Kidney (tissue), 14 donors: ENCODE results near the gene LSM3. TPM values are rescaled to one million over a fixed set of nuclear protein-coding genes. Genes with fewer than 3 reads are reported as not detected.

Experiments used
- DNase-seq, 5 donors: peaks; one replicate each; pipeline ENCODE4 v3.0.0-alpha.2; 2013 to 2020
- FAIRE-seq: peaks from 2 replicates; lab custom pipeline; 2012; peaks lifted over from hg19 to GRCh38; lab: Jason Lieb, UNC
- H3K27ac ChIP-seq, 2 donors: one replicate each; pipeline ENCODE4 v1.7.0; 2013; ENCODE audit warnings: low read depth in 2 of 2, low read length in 2 of 2, inconsistent platforms in 1 of 2
- H3K27me3 ChIP-seq: one replicate; pipeline ENCODE4 v1.7.1; 2013; ENCODE audit warnings: low read length, inconsistent platforms; ENCODE audit not compliant: control insufficient read depth, insufficient read depth
- H3K36me3 ChIP-seq, 3 donors: one replicate each; pipeline versions ENCODE4 v1.7.0 to v1.7.1; 2013; ENCODE audit warnings: low read length in 3 of 3, control low read depth in 1 of 3, inconsistent platforms in 1 of 3; ENCODE audit not compliant: insufficient read depth in 3 of 3, control insufficient read depth in 2 of 3
- H3K4me1 ChIP-seq, 3 donors: one replicate each; pipeline versions ENCODE4 v1.7.0 to v1.7.1; 2013; ENCODE audit warnings: low read length in 3 of 3, inconsistent platforms in 1 of 3, low read depth in 1 of 3; ENCODE audit not compliant: control insufficient read depth in 2 of 3, insufficient read depth in 2 of 3
- H3K4me3 ChIP-seq, 3 donors: one replicate each; pipeline versions ENCODE4 v1.7.0 to v1.8.1; 2013; ENCODE audit warnings: low read length in 3 of 3, control low read depth in 1 of 3, inconsistent platforms in 1 of 3
- H3K9ac ChIP-seq, 3 donors: one replicate each; pipeline versions ENCODE4 v1.7.0 to v1.7.1; 2013; ENCODE audit warnings: low read length in 3 of 3, control low read depth in 1 of 3, inconsistent platforms in 1 of 3
- H3K9me3 ChIP-seq, 3 donors: one replicate each; pipeline versions ENCODE4 v1.7.0 to v1.7.1; 2013; ENCODE audit warnings: low read length in 3 of 3, control low read depth in 1 of 3, inconsistent platforms in 1 of 3; ENCODE audit not compliant: control insufficient read depth in 2 of 3, insufficient read depth in 1 of 3
- intact Hi-C: fragments of 100-400 bp; cut with DNase I; formaldehyde crosslinking; loops from one replicate; pipeline ENCODE4 v1.11.1; 2022
- polyA plus RNA-seq: library from polyadenylated mRNA; stranded (reverse); fragments of 350-450 nt; fragmentation: Illumina TruSeq; extraction: RNeasy Lipid Tissue Mini Kit (QIAGEN cat#74804); gene quantifications from one replicate; pipeline ENCODE4 v1.2.3, GENCODE V29; 2014; ENCODE audit warnings: low read depth, low replicate concordance; ENCODE audit not compliant: insufficient read depth
- total RNA-seq: library from RNA; stranded (reverse); fragmentation: NEBNext Ultra II Directional; extraction: Animal tissue kit (Norgen Biotek cat#: 25700); gene quantifications from one replicate; pipeline ENCODE4 v1.2.1, GENCODE V29; 2021
- TF ChIP-seq, protein P1 (sequence below): IDR thresholded peaks from 3 replicates; pipeline ENCODE4 v1.5.1; 2012; ENCODE audit warnings: mild to moderate bottlenecking, moderate library complexity, borderline replicate concordance; ENCODE audit not compliant: insufficient read depth; ENCODE audit errors: extremely low read depth
- donor health status: control.
- donor health status: control.
- donor health status: control.
- donor health status: control.
- donor health status: control.
- donor health status: DM: yes; HTN: yes; CAD: no.
- donor health status: Normal renal cell carcinoma (clear cell type).

The LSM3 gene
- total and polyA plus RNA-seq, 2 donors from 2014 or later: 11.9 to 30.2 TPM

DNA sequence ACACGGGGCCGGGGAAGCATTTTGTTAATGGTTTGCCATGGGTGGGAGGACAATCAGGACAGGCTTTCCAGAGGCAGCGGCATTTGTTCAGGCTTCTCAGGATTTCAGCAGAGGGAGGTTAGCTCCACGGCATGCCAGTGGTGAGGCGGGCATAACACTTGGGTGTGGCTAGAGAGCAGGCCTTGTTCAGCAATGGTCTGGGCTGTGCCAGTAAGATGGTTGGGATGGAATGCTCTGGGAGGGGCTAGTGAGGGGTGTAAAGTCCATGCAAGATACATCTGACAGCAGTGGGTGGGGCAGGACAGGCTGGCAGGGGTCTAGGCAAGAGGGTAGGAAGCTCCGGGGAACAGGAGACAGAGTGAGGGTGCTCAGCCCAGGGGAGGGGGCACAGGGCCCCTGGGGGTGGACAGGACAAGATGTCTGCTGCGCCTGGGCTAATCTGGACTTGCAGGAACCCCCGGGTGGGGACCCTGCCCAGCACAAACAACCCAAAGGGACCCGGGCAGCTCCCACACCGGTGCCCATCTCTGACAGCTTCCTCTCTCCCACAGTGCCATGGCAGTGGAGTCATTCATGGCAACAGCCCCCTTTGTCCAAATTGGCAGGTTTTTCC, 45.3 kb upstream of the LSM3 start:
- TF ChIP-seq, protein P1, sequence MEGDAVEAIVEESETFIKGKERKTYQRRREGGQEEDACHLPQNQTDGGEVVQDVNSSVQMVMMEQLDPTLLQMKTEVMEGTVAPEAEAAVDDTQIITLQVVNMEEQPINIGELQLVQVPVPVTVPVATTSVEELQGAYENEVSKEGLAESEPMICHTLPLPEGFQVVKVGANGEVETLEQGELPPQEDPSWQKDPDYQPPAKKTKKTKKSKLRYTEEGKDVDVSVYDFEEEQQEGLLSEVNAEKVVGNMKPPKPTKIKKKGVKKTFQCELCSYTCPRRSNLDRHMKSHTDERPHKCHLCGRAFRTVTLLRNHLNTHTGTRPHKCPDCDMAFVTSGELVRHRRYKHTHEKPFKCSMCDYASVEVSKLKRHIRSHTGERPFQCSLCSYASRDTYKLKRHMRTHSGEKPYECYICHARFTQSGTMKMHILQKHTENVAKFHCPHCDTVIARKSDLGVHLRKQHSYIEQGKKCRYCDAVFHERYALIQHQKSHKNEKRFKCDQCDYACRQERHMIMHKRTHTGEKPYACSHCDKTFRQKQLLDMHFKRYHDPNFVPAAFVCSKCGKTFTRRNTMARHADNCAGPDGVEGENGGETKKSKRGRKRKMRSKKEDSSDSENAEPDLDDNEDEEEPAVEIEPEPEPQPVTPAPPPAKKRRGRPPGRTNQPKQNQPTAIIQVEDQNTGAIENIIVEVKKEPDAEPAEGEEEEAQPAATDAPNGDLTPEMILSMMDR: no peak
- H3K36me3 ChIP-seq: peaks cover 14 to 54% (median 37%) of the 10 kb centered on the region in 3 donors
- FAIRE-seq (no peak), DNase-seq (peak in 1 of 5 donors; percentile 69)
- peaks cover 0 to 2% (median 1%) of the 10 kb centered on the region in 3 donors for H3K4me1 ChIP-seq
- no peaks in the 10 kb centered on the region for H3K27me3 ChIP-seq
- no peak overlapping the region for H3K9ac ChIP-seq
- no peaks in the 10 kb centered on the region for H3K9me3 ChIP-seq
- intact Hi-C loops: no loop called here
- no peak overlapping the region for H3K4me3 ChIP-seq
- no peak overlapping the region for H3K27ac ChIP-seq

DNA sequence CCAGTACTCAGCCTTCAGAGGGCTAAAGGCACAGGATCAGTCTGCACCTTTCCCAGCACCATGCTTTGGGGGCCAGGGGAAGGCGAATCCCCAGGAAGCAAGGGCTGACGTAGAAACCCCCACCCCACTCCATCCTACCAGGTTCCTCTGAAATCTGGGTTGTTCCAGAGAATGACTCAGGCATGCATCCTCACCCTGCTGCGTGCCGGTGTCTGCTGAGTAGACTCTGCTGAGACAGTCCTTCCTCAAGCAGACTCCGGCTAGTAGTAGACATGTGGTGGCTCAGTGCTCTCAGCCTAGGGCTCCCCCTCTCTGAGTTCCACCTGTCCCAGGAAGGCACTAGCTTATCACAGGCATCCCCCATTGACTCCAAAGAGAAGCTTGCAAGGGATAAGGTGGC, 44.7 kb upstream of the LSM3 start:
- no peak overlapping the region for H3K27ac ChIP-seq
- no peak overlapping the region for H3K9ac ChIP-seq
- TF ChIP-seq, protein P1: no peak
- no peaks in the 10 kb centered on the region for H3K9me3 ChIP-seq
- H3K4me1 ChIP-seq: peaks cover 0 to 4% (median 2%) of the 10 kb centered on the region in 3 donors
- peaks cover 14 to 54% (median 37%) of the 10 kb centered on the region in 3 donors for H3K36me3 ChIP-seq
- intact Hi-C loops: no loop called here
- DNase-seq: no peak
- no peak overlapping the region for H3K4me3 ChIP-seq
- no peaks in the 10 kb centered on the region for H3K27me3 ChIP-seq
- no peak for FAIRE-seq

DNA sequence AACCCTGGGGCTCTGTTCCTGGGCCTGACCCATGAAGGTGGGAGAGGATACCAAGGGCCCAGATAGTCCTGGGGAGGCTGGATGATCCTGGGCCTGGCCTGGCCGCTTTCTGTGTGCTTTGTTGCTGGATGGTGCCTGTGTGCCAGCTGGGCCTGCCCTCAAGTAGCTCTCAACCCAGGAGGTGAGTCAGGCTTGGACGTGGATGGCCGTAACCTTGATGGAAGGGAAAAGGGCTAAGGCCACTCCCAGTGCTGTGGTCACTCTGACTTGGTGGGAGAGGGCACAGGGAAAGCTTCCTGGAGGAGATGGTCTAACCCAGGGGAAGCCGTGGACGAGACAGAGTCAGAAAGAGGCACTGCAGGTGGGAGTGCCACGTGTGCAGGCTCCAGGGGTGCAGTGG, 44.3 kb upstream of the LSM3 start:
- Histone ChIP-seq H3K4me1 (peaks cover 0 to 4% (median 2%) of the 10 kb centered on the region in 3 donors), H3K9ac (no peak overlapping the region), H3K9me3 (no peaks in the 10 kb centered on the region), H3K27ac (no peak overlapping the region), H3K27me3 (no peaks in the 10 kb centered on the region), H3K4me3 (no peak overlapping the region), H3K36me3 (peaks cover 14 to 54% (median 37%) of the 10 kb centered on the region in 3 donors)
- DNase-seq (no peak), FAIRE-seq (no peak)
- intact Hi-C loops: no loop called here
- TF ChIP-seq, protein P1: no peak
